Measurements from ENCODE around the gene ACTL8. TPM values are rescaled to one million over a fixed set of nuclear protein-coding genes. Genes with fewer than 3 reads are reported as not detected.

Gene ACTL8
- total and polyA plus RNA-seq, 11 donors, result not detected

- Histone ChIP-seq H3K36me3 (no peaks in the 10 kb centered on the region), H3K27me3 (peaks cover 0 to 7% (median 0%) of the 10 kb centered on the region in 9 donors), H3K4me3 (no peak overlapping the region), H3K4me1 (no peaks in the 10 kb centered on the region), H3K9me3 (no peaks in the 10 kb centered on the region), H3K27ac (no peak overlapping the region)
- no peak for TF ChIP-seq POLR2A (IDR thresholded peaks at IDR 0.05)
- TF ChIP-seq CTCF (IDR thresholded peaks at IDR 0.05), result no peak
- 72 to 78% (median 77%) methylated on average over 12 of the region's 12 CpGs for WGBS, 4 donors
- no peak for DNase-seq
- intact Hi-C loops (cut with DNase I), result no loop called here
- no peak for ATAC-seq
Observed at GRCh38 chr1:17837233-17838030, 82.3 kb downstream of the ACTL8 start.

- ATAC-seq, result peak; percentile 35 to 68 (median 50)
- peaks cover 0 to 17% (median 6%) of the 10 kb centered on the region in 9 donors for H3K27me3 ChIP-seq
- DNase-seq, result no peak
Observed at GRCh38 chr1:17839641-17840196, 84.6 kb downstream of the ACTL8 start.

GRCh38 chr1:17841944-17842343 lies 86.8 kb downstream of the ACTL8 start:
- Histone ChIP-seq H3K4me1 (no peaks in the 10 kb centered on the region), H3K27me3 (peaks cover 0 to 17% (median 4%) of the 10 kb centered on the region in 9 donors), H3K9me3 (no peaks in the 10 kb centered on the region), H3K36me3 (no peaks in the 10 kb centered on the region), H3K27ac (no peak overlapping the region), H3K4me3 (no peak overlapping the region)
- TF ChIP-seq CTCF (IDR thresholded peaks at IDR 0.05) (no peak), POLR2A (IDR thresholded peaks at IDR 0.05) (no peak)
- DNase-seq (no peak), ATAC-seq (no peak)
- intact Hi-C loops (cut with DNase I), result no loop called here
- WGBS, 4 donors, result 36 to 90% (median 71%) methylated on average over 2 of the region's 2 CpGs

More at GRCh38 chr1:17839641-17840196, 84.6 kb downstream of the ACTL8 start:
- no peak overlapping the region for H3K27ac ChIP-seq
- H3K36me3 ChIP-seq, result no peaks in the 10 kb centered on the region
- intact Hi-C loops (cut with DNase I), result no loop called here
- no peaks in the 10 kb centered on the region for H3K4me1 ChIP-seq
- WGBS, 4 donors, result 56 to 79% (median 64%) methylated on average over 5 to 8 of the region's 8 CpGs
- no peaks in the 10 kb centered on the region for H3K9me3 ChIP-seq
- no peak overlapping the region for H3K4me3 ChIP-seq
- TF ChIP-seq POLR2A (IDR thresholded peaks at IDR 0.05) (no peak), CTCF (IDR thresholded peaks at IDR 0.05) (no peak)

GRCh38 chr1:17842686-17843085 lies 87.6 kb downstream of the ACTL8 start:
- Histone ChIP-seq H3K36me3 (no peaks in the 10 kb centered on the region), H3K27ac (no peak overlapping the region), H3K27me3 (peaks cover 0 to 17% (median 4%) of the 10 kb centered on the region in 9 donors), H3K4me3 (no peak overlapping the region), H3K9me3 (no peaks in the 10 kb centered on the region), H3K4me1 (no peaks in the 10 kb centered on the region)
- intact Hi-C loops (cut with DNase I), result no loop called here
- DNase-seq (no peak), ATAC-seq (no peak)
- 33 to 45% (median 34%) methylated on average over 4 to 5 of the region's 5 CpGs for WGBS, 4 donors
- no peak for TF ChIP-seq POLR2A (IDR thresholded peaks at IDR 0.05)
- no peak for TF ChIP-seq CTCF (IDR thresholded peaks at IDR 0.05)

Data from heart left ventricle (tissue), 16 donors.